Mesendoderm (in vitro differentiated cells): ENCODE measurements around the gene FANCG.
A peak's percentile ranks its signal among the peaks of the same experiment; 100 is the strongest.

Experiments
- DNase-seq: peaks from one replicate; pipeline ENCODE4 v3.0.0; 2013
- H2AK5ac ChIP-seq: 2 replicates; pipeline ENCODE4 v1.6.1; 2013; ENCODE audit warnings: low read length, inconsistent platforms
- H2BK120ac ChIP-seq: 2 replicates; pipeline ENCODE4 v1.6.1; 2013; ENCODE audit warnings: low read depth, mild to moderate bottlenecking, low read length, moderate library complexity, mixed read lengths
- H2BK15ac ChIP-seq: replicated peaks from 2 replicates; pipeline ENCODE4 v1.6.1; 2013; ENCODE audit warnings: low read depth, mild to moderate bottlenecking, moderate library complexity
- H2BK5ac ChIP-seq: 2 replicates; pipeline ENCODE4 v1.6.1; 2013; ENCODE audit warnings: low read length, inconsistent platforms
- H3K18ac ChIP-seq: 2 replicates; pipeline ENCODE4 v1.6.1; 2013; ENCODE audit warnings: mild to moderate bottlenecking, low read length, mixed read lengths
- H3K23ac ChIP-seq: one replicate; pipeline ENCODE4 v1.6.1; 2013; ENCODE audit warnings: low read length
- H3K27ac ChIP-seq: 2 replicates; pipeline ENCODE4 v1.5.1; 2013; ENCODE audit warnings: low read depth, mild to moderate bottlenecking, inconsistent platforms, low read length, moderate library complexity
- H3K27me3 ChIP-seq: 2 replicates; pipeline ENCODE4 v1.6.1; 2013; ENCODE audit warnings: low read length, control low read depth, mild to moderate bottlenecking, inconsistent platforms; ENCODE audit not compliant: insufficient read depth, poor library complexity
- H3K36me3 ChIP-seq: 2 replicates; pipeline ENCODE4 v1.6.1; 2013; ENCODE audit warnings: low read length, inconsistent platforms; ENCODE audit not compliant: control insufficient read depth, insufficient read depth
- H3K4ac ChIP-seq: one replicate; pipeline ENCODE4 v1.6.1; 2013; ENCODE audit warnings: low read depth, mild to moderate bottlenecking, low read length, moderate library complexity
- H3K4me1 ChIP-seq: 2 replicates; pipeline ENCODE4 v1.6.1; 2013; ENCODE audit warnings: low read depth, low read length, inconsistent platforms; ENCODE audit not compliant: control insufficient read depth
- H3K4me2 ChIP-seq: 2 replicates; pipeline ENCODE4 v1.6.1; 2013; ENCODE audit warnings: low read length
- H3K4me3 ChIP-seq: 2 replicates; pipeline ENCODE4 v1.5.1; 2013; ENCODE audit warnings: mild to moderate bottlenecking, low read length
- H3K56ac ChIP-seq: one replicate; pipeline ENCODE4 v1.6.1; 2013; ENCODE audit warnings: low read length
- H3K79me1 ChIP-seq: 2 replicates; pipeline ENCODE4 v1.6.1; 2013; ENCODE audit warnings: low read length, inconsistent platforms
- H3K79me2 ChIP-seq: 2 replicates; pipeline ENCODE4 v1.6.1; 2013; ENCODE audit warnings: mild to moderate bottlenecking, low read length; ENCODE audit not compliant: control insufficient read depth, insufficient read depth
- H3K9ac ChIP-seq: 2 replicates; pipeline ENCODE4 v1.6.1; 2013; ENCODE audit warnings: low read length, inconsistent platforms
- H4K5ac ChIP-seq: one replicate; pipeline ENCODE4 v1.6.1; 2013; ENCODE audit warnings: low read length
- H4K8ac ChIP-seq: one replicate; pipeline ENCODE4 v1.6.1; 2013; ENCODE audit warnings: low read depth, mild to moderate bottlenecking, control low read depth, low read length, moderate library complexity
- WGBS: extraction: QIAGEN DNeasy Blood & Tissue Kit; methylation state at CpG from one replicate; pipeline ENCODE4 v1.1.7; 2013; ENCODE audit warnings: low lambda C conversion rate, missing lambda C conversion rate; ENCODE audit not compliant: insufficient coverage; ENCODE audit errors: extremely low coverage; 5-methylcytosine and 5-hydroxymethylcytosine counted together

The FANCG gene

DNA sequence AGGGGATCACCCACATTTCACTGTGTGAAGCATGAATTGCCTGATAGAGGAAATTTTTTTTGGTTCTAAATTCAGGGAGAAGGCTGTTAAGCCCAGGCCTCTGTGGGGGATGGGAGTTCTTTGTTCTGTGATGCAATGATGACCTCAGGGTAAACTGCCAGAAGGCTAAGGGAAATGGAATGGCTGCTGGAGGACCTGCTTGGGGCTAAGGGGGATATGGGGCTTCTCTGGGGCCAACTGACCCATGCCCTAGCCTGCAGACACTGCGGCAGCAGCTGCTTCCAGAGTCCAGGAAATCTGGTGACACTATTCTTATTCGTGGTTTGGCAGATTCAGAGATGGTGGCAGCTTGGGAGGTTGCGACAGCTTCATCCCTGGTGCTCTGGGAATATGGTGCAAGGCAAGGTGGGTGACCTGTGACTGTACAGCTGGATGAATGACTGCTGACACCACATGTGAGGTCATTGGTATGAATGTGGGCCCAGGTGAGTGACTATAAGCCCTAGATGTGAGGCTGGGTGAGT lies 37.6 kb downstream of the FANCG start:
- H4K8ac ChIP-seq = no peak overlapping the region
- no peak overlapping the region for H4K5ac ChIP-seq
- H2BK5ac ChIP-seq = no peak overlapping the region
- no peaks in the 10 kb centered on the region for H3K79me2 ChIP-seq
- no peak overlapping the region for H3K23ac ChIP-seq
- H3K4me2 ChIP-seq = no peak overlapping the region
- H3K18ac ChIP-seq = no peak overlapping the region
- H2BK15ac ChIP-seq = no peak overlapping the region
- no peak overlapping the region for H3K4ac ChIP-seq
- WGBS = no CpG with 5 or more reads among the region's 3 CpGs
- peaks cover 4% of the 10 kb centered on the region for H3K36me3 ChIP-seq
- no peaks in the 10 kb centered on the region for H3K4me1 ChIP-seq
- H3K56ac ChIP-seq = peak overlapping the region; percentile 7
- DNase-seq = peak; percentile 54
- no peak overlapping the region for H2AK5ac ChIP-seq
- H2BK120ac ChIP-seq = no peak overlapping the region
- no peak overlapping the region for H3K27ac ChIP-seq
- H3K79me1 ChIP-seq = no peaks in the 10 kb centered on the region
- no peak overlapping the region for H3K4me3 ChIP-seq
- H3K9ac ChIP-seq = no peak overlapping the region
- no peaks in the 10 kb centered on the region for H3K27me3 ChIP-seq

DNA sequence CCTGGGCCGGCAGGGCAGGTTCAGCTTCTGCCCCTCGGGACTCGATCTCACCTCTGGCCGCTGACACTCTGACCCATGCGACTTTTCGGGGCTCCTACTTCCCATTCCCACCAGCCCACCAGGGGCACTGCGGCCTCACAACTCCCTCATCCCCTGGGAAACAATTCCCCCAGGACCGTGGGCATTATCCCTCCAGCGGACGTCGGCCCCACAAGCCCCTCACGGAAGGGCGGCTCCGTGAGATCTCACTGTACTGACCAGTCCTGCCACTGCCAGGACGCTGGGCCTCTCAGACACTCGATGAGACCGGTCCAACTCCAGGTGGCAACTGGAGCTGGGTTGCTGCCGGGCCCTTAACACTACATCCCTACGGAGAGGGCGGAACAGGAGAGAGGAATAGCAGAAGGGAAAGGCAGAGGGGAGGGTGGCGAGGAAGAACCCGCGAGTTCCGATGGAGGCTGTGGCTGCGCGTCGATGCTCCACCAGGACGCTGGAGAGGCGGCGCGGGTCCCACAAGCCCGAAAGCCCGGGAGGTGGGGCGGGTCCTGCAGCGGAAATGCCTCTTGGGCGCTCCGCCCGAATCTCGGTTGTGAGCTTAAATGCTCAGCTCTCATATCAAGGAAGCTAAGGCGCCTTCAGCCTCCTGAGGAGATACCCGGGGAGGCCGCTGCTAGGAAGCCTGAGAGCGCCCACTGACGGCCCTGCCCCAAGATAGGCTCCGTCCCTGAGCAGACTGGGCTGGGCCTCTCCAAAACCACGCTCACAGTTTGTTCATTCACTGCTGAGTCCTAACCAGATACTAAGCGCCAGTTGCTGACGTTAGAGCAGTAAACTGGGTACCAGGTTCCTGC lies 43.7 kb downstream of the FANCG start:
- H3K4me2 ChIP-seq = no peak overlapping the region
- no peak overlapping the region for H3K56ac ChIP-seq
- no peak overlapping the region for H2AK5ac ChIP-seq
- H2BK5ac ChIP-seq = no peak overlapping the region
- no peaks in the 10 kb centered on the region for H3K79me2 ChIP-seq
- no peak overlapping the region for H3K23ac ChIP-seq
- no peak overlapping the region for H3K18ac ChIP-seq
- H2BK15ac ChIP-seq = no peak overlapping the region
- H3K79me1 ChIP-seq = no peaks in the 10 kb centered on the region
- H4K5ac ChIP-seq = no peak overlapping the region
- no peak overlapping the region for H4K8ac ChIP-seq
- H3K27ac ChIP-seq = no peak overlapping the region
- no peak overlapping the region for H2BK120ac ChIP-seq
- no peaks in the 10 kb centered on the region for H3K36me3 ChIP-seq
- H3K4ac ChIP-seq = no peak overlapping the region
- H3K4me1 ChIP-seq = no peaks in the 10 kb centered on the region
- H3K27me3 ChIP-seq = no peaks in the 10 kb centered on the region
- no peak overlapping the region for H3K9ac ChIP-seq
- H3K4me3 ChIP-seq = no peak overlapping the region
- DNase-seq = no peak
- WGBS = no CpG with 5 or more reads among the region's 48 CpGs

DNA sequence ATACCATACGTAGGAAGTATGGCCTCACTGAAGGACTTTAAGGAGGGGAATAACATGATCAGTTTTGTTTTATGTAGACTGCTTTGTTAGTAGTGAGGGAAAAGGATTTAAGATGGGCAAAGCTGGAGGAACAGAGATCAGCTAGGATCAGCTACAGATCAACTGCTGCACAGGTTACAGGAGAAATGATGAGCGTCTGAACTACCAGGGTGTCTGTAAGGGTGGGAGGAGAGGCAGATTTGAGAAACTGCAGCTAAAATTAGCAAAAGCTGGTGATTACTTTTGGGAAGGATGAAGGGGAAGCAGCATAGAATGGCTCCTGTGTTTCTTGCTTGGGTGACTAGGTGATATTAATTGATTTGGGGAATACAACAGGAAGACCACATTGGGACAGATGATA lies 46.6 kb downstream of the FANCG start:
- Histone ChIP-seq H3K79me1 (no peaks in the 10 kb centered on the region), H2BK120ac (no peak overlapping the region), H4K8ac (no peak overlapping the region), H3K27ac (no peak overlapping the region), H3K9ac (no peak overlapping the region), H2BK15ac (no peak overlapping the region), H2BK5ac (no peak overlapping the region), H3K18ac (no peak overlapping the region), H3K4me2 (no peak overlapping the region), H3K56ac (no peak overlapping the region), H3K4ac (no peak overlapping the region), H3K4me3 (no peak overlapping the region), H3K36me3 (no peaks in the 10 kb centered on the region), H3K23ac (no peak overlapping the region), H4K5ac (no peak overlapping the region), H3K79me2 (no peaks in the 10 kb centered on the region), H2AK5ac (no peak overlapping the region), H3K27me3 (no peaks in the 10 kb centered on the region), H3K4me1 (no peaks in the 10 kb centered on the region)
- DNase-seq = no peak
- no CpG with 5 or more reads among the region's 2 CpGs for WGBS

DNA sequence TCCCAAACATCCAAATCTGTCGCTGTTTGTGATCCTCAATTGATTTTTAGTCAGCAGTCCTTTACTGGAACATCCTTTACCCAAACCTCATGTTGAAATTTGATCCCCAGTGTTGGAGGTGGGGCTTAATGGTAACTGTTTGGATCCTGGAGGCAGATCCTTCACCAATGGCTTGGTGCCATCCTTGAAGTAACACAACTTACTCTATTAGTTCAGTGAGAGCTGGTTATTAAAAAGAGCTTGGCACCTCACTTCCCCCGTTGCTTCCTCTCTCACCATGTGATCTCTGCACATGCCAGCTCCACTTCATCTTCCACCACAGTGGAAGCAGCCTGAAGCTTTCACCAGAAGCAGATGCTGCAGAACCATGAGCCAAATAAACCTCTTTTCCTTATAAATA lies 49.9 kb downstream of the FANCG start:
- Histone ChIP-seq H3K4ac (no peak overlapping the region), H3K79me2 (no peaks in the 10 kb centered on the region), H3K4me2 (no peak overlapping the region), H3K4me1 (no peaks in the 10 kb centered on the region), H3K9ac (no peak overlapping the region), H4K5ac (no peak overlapping the region), H2BK5ac (no peak overlapping the region), H2BK120ac (no peak overlapping the region), H3K23ac (no peak overlapping the region), H2AK5ac (no peak overlapping the region), H3K36me3 (no peaks in the 10 kb centered on the region), H3K18ac (no peak overlapping the region), H3K56ac (no peak overlapping the region), H3K27ac (no peak overlapping the region), H3K79me1 (no peaks in the 10 kb centered on the region), H3K27me3 (no peaks in the 10 kb centered on the region), H3K4me3 (no peak overlapping the region), H4K8ac (no peak overlapping the region), H2BK15ac (no peak overlapping the region)
- DNase-seq = no peak
- no CpG with 5 or more reads among the region's 2 CpGs for WGBS

DNA sequence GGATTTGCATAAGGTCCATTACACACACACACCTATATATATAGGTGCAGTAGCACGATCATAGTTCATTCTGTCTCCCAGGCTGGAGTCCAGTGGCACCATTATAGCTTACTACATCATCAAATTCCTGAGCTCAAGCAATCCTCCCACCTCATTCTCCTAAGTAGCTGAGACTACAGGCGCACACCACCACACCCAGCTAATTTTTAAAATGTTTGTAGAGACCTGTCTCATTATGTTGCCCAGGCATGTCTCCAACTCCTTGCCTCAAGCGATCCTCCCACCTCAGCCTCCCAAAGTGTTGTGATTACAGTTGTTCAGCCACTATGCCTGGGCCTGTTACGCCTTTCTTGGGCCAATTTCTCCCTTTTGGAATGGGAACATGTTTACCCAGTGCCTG lies 50.5 kb downstream of the FANCG start:
- no peak for DNase-seq
- Histone ChIP-seq H3K4ac (no peak overlapping the region), H3K9ac (no peak overlapping the region), H3K79me2 (no peaks in the 10 kb centered on the region), H3K4me1 (no peaks in the 10 kb centered on the region), H3K18ac (no peak overlapping the region), H3K79me1 (no peaks in the 10 kb centered on the region), H3K27ac (peak overlapping the region; percentile 75), H2BK5ac (no peak overlapping the region), H3K56ac (no peak overlapping the region), H3K4me2 (no peak overlapping the region), H2BK120ac (no peak overlapping the region), H3K23ac (no peak overlapping the region), H3K4me3 (no peak overlapping the region), H3K36me3 (no peaks in the 10 kb centered on the region), H3K27me3 (no peaks in the 10 kb centered on the region), H2BK15ac (no peak overlapping the region), H4K8ac (no peak overlapping the region), H4K5ac (no peak overlapping the region), H2AK5ac (no peak overlapping the region)
- WGBS = no CpG with 5 or more reads among the region's 4 CpGs

DNA sequence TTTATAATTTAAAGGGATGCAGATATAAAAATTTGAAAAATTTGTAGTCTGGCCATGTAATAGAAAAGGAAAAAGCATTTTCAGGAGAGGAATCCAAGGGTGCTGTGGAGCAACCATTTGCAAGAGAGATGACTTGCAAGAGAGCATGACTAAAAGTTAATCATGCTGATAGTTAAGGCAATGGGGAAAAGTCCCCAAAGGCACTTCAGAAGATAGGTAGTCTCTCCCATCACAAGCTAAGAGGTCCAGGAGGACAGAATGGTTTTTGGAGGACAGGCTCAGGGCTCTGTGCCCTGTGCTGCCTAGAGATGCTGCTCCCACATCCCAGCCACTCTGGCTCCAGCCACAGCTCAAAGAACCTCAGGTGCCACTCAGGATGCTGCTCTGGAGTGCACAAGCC lies 51.4 kb downstream of the FANCG start:
- Histone ChIP-seq H3K56ac (peak overlapping the region; percentile 51), H3K23ac (no peak overlapping the region), H2BK120ac (peak overlapping the region; percentile 61), H3K4me1 (no peaks in the 10 kb centered on the region), H3K36me3 (no peaks in the 10 kb centered on the region), H2AK5ac (peak overlapping the region; percentile 61), H3K27ac (peak overlapping the region; percentile 75), H4K5ac (no peak overlapping the region), H3K9ac (no peak overlapping the region), H3K79me1 (no peaks in the 10 kb centered on the region), H3K4ac (no peak overlapping the region), H3K4me2 (no peak overlapping the region), H4K8ac (no peak overlapping the region), H3K79me2 (no peaks in the 10 kb centered on the region), H2BK15ac (no peak overlapping the region), H2BK5ac (peak overlapping the region; percentile 52), H3K4me3 (no peak overlapping the region), H3K27me3 (no peaks in the 10 kb centered on the region), H3K18ac (peak overlapping the region; percentile 32)
- peak; percentile 37 for DNase-seq
